ENCODE data around the gene ADAMTS6.

Gene ADAMTS6

DNA sequence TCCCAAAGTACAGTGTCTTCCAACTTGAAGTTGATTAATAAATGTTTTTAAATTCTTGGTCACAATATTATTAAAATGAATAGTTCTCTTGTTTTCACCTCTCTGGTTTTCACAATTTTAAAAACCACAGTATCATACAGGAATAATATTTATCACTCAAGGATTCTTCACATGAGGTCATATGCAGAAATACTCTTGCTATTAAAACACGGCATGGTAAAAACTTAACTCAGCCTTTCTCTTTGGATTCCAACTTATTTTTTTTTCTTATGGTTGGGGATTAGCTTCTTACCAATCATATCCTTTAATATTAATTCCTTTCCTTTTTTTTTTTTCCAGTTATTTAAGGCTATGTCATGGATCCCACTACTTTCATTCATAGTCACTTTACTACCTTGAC is 289.4 kb downstream of the ADAMTS6 start:
- TF ChIP-seq FOXP2 (optimal IDR thresholded peaks at IDR 0.05; ENCODE audit: borderline replicate concordance, extremely low read depth, extremely low read length, insufficient read depth) (no peak), TAF1 (IDR thresholded peaks at IDR 0.05; ENCODE audit: borderline replicate concordance, insufficient read depth, low read length) (no peak), SIN3A (IDR thresholded peaks at IDR 0.05; ENCODE audit: borderline replicate concordance, insufficient read depth, low read length) (no peak), POLR2AphosphoS5 (IDR thresholded peaks at IDR 0.05; ENCODE audit: low read depth, low read length) (no peak)
- TF ChIP-seq, protein P1, sequence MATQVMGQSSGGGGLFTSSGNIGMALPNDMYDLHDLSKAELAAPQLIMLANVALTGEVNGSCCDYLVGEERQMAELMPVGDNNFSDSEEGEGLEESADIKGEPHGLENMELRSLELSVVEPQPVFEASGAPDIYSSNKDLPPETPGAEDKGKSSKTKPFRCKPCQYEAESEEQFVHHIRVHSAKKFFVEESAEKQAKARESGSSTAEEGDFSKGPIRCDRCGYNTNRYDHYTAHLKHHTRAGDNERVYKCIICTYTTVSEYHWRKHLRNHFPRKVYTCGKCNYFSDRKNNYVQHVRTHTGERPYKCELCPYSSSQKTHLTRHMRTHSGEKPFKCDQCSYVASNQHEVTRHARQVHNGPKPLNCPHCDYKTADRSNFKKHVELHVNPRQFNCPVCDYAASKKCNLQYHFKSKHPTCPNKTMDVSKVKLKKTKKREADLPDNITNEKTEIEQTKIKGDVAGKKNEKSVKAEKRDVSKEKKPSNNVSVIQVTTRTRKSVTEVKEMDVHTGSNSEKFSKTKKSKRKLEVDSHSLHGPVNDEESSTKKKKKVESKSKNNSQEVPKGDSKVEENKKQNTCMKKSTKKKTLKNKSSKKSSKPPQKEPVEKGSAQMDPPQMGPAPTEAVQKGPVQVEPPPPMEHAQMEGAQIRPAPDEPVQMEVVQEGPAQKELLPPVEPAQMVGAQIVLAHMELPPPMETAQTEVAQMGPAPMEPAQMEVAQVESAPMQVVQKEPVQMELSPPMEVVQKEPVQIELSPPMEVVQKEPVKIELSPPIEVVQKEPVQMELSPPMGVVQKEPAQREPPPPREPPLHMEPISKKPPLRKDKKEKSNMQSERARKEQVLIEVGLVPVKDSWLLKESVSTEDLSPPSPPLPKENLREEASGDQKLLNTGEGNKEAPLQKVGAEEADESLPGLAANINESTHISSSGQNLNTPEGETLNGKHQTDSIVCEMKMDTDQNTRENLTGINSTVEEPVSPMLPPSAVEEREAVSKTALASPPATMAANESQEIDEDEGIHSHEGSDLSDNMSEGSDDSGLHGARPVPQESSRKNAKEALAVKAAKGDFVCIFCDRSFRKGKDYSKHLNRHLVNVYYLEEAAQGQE (IDR thresholded peaks at IDR 0.05; ENCODE audit: insufficient read depth in 1 of 2, low read depth in 2 of 2, low read length in 2 of 2): no peak

DNA sequence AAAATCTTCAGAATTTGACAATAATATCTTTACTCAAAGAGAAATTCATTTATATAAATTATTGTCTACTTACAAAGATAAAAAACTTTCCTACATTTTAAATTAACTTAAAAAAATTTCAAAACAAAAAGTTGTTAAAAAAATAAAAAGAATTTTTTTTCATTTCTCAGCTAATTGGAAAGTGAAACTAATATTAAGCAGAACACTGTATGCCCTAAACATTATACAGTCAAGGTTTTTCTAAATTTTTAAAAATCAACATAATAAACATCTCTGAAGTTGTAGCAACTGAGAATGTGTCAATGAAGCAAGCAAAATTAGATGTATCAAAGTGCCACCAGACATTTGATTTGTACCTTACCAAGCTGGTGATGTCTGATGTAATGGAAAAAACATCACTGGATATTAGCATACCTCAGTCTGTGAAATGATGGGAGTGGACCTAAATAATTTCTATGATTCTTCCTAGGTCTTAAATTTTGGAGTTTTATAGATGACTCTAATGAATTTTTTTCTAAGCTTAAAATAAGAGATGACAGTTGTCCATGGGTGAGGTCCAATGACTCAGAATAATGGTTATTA is 290.1 kb downstream of the ADAMTS6 start:
- TF ChIP-seq FOXP2 (optimal IDR thresholded peaks at IDR 0.05; ENCODE audit: borderline replicate concordance, extremely low read depth, extremely low read length, insufficient read depth) (no peak), SIN3A (IDR thresholded peaks at IDR 0.05; ENCODE audit: borderline replicate concordance, insufficient read depth, low read length) (no peak), POLR2AphosphoS5 (IDR thresholded peaks at IDR 0.05; ENCODE audit: low read depth, low read length) (no peak), TAF1 (IDR thresholded peaks at IDR 0.05; ENCODE audit: borderline replicate concordance, insufficient read depth, low read length) (no peak)
- TF ChIP-seq, protein P1 (IDR thresholded peaks at IDR 0.05; ENCODE audit: insufficient read depth in 1 of 2, low read depth in 2 of 2, low read length in 2 of 2): no peak

- no peak for TF ChIP-seq POLR2AphosphoS5 (IDR thresholded peaks at IDR 0.05; ENCODE audit: low read depth, low read length)
- no peak for TF ChIP-seq SIN3A (IDR thresholded peaks at IDR 0.05; ENCODE audit: borderline replicate concordance, insufficient read depth, low read length)
- TF ChIP-seq, protein P1 (IDR thresholded peaks at IDR 0.05; ENCODE audit: insufficient read depth in 1 of 2, low read depth in 2 of 2, low read length in 2 of 2): no peak
- TF ChIP-seq FOXP2 (optimal IDR thresholded peaks at IDR 0.05; ENCODE audit: borderline replicate concordance, extremely low read depth, extremely low read length, insufficient read depth): no peak
- no peak for TF ChIP-seq TAF1 (IDR thresholded peaks at IDR 0.05; ENCODE audit: borderline replicate concordance, insufficient read depth, low read length)
Observed at GRCh38 chr5:65190328-65191053, 291.2 kb downstream of the ADAMTS6 start.

- no peak for TF ChIP-seq SIN3A (IDR thresholded peaks at IDR 0.05; ENCODE audit: borderline replicate concordance, insufficient read depth, low read length)
- TF ChIP-seq, protein P1 (IDR thresholded peaks at IDR 0.05; ENCODE audit: insufficient read depth in 1 of 2, low read depth in 2 of 2, low read length in 2 of 2): no peak
- no peak for TF ChIP-seq POLR2AphosphoS5 (IDR thresholded peaks at IDR 0.05; ENCODE audit: low read depth, low read length)
Observed at GRCh38 chr5:65186646-65187227, 295.0 kb downstream of the ADAMTS6 start.
